Measurements from ENCODE around the gene KCTD14.
"Not testable (repeated sequence)": the region's sequence is repeated elsewhere in the genome, so short reads cannot be mapped to it uniquely, and the experiment has no call there.

The KCTD14 gene

DNA sequence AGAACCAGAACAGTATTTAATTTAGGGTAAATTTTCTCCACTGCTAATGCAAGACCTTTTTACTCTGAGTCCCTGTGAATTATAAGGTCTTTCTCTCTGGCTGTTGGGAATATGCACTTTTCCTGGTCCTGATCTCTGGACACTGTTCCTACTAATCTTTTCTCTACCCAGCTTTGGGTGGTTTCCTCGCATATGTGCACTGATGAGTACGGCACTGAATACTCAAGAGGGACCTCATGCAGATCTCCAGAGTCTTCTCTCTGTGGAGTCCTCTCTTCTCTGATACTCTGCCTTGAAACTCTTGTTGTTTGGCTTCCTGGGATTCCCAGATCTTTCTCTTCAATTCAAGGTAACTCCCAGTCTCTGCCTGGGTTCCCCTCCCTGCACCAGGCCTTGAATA is 14.0 kb downstream of the KCTD14 start:
- Histone ChIP-seq H3K27ac (ENCODE audit: low read depth, low read length) (no peak overlapping the region), H3K9ac (ENCODE audit: low read length) (no peak overlapping the region), H3K4me1 (ENCODE audit: control insufficient read depth, insufficient read depth, low read length) (no peaks in the 10 kb centered on the region), H3K36me3 (ENCODE audit: control insufficient read depth, insufficient read depth, low read length) (no peaks in the 10 kb centered on the region), H3K27me3 (ENCODE audit: control insufficient read depth, insufficient read depth, low read length) (no peaks in the 10 kb centered on the region), H3K4me3 (ENCODE audit: low read length) (no peak overlapping the region)

DNA sequence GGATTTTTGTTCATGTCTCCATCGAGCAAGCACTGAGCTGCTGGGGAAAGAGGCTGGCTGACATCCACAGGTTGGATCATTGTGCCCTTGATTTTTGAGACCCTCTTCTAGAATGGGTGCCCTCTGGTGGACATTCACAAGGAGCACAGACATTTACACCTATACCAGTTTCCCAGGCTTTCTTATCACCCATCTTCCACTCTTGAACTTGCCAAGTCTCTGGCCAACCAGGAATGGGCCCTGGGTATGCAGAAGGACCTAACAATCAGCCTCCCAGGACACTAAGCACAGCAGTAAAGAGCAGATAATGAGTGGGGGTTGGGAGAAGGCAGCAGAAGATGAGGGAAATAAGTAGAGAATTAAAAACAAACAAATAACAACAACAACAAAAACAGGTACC is 22.9 kb downstream of the KCTD14 start:
- Histone ChIP-seq H3K27me3 (ENCODE audit: control insufficient read depth, insufficient read depth, low read length) (no peaks in the 10 kb centered on the region), H3K4me3 (ENCODE audit: low read length) (no peak overlapping the region), H3K36me3 (ENCODE audit: control insufficient read depth, insufficient read depth, low read length) (no peaks in the 10 kb centered on the region), H3K9ac (ENCODE audit: low read length) (no peak overlapping the region), H3K27ac (ENCODE audit: low read depth, low read length) (no peak overlapping the region), H3K4me1 (ENCODE audit: control insufficient read depth, insufficient read depth, low read length) (no peaks in the 10 kb centered on the region)

DNA sequence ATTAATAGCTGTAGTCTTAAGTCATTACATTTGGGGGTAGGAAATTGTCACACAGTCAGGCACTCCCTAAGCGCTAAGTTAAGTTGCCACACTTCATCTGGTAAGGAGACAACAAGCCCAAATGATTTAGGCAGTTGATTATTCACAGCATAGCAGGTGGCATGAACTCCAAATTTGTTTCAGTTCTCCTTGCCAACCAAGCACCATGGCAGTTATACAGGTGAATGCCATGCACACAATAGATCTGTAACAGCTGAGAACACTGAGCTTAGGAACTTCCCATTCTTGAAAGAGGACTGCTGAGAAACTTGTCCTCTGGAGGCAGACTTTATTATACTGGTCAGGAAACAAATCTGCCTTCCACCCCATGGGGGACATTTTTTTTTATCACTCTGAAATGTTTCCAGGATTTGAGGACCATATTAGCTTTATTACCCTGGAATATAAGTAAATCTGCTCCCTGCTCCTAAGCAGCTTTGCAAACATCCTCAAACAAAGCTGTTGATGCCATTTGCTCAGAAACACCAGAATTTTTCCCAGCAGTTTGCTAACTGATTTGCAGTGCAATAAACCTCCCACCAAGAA is 23.5 kb downstream of the KCTD14 start:
- no peaks in the 10 kb centered on the region for H3K4me1 ChIP-seq (ENCODE audit: control insufficient read depth, insufficient read depth, low read length)
- no peaks in the 10 kb centered on the region for H3K36me3 ChIP-seq (ENCODE audit: control insufficient read depth, insufficient read depth, low read length)
- no peak overlapping the region for H3K27ac ChIP-seq (ENCODE audit: low read depth, low read length)
- H3K27me3 ChIP-seq (ENCODE audit: control insufficient read depth, insufficient read depth, low read length), result no peaks in the 10 kb centered on the region
- no peak overlapping the region for H3K4me3 ChIP-seq (ENCODE audit: low read length)
- no peak overlapping the region for H3K9ac ChIP-seq (ENCODE audit: low read length)

DNA sequence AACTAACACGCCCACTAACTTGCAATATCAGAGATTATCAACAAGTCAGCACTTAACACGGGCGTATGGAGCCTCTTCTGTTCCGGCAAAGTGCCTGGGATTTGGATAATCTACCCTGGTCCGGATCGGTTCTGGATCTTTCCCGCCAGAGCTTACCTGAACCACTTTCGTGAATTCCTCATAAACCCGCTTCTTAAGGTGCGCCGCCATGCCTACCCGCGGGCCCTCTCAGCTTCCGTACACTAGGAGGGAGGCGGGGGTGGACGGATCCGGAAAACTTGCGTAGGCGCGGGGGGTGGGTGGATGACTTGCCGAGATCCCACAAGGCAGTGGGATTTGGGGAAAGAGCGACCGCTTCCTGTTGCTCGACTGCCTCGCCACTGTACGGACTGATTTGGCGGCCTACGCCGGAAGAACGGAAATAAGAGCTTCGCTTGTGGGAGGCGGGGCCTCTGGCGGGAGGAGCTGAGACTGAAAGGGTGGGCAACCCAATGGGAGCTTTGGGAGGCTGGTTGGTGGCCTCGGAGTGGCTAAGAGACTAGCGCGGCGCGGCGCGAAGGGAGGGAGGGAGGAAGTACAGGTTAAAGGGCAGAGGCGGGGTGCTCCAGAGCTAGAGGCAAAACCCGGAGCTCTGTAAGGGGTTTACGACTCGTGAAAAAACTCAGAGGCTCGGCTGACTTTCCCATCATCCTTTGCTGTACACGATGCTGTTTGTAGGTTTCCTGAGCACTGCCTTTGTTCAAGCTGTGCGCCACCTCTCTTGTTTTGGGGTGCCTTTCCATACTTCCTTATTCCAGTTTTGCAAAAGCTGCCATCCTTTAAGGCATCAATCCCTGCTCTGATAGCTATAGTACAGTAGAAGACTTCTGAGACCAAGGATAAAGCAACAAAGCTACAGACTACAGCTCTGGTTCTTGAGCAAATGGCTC is 28.4 kb downstream of the KCTD14 start, which contains the start of gene INTS4:
INTS4 (minus strand) TSS at position 235 of the 929 bp plus-strand sequence; CDS start at position 210, 25 bp downstream.
- Histone ChIP-seq H3K9ac (ENCODE audit: low read length) (peak within 1 kb of the TSS; percentile 20), H3K27me3 (ENCODE audit: control insufficient read depth, insufficient read depth, low read length) (no peaks in the 10 kb centered on the region), H3K4me3 (ENCODE audit: low read length) (peak within 1 kb of the TSS; percentile 66), H3K27ac (ENCODE audit: low read depth, low read length) (peak within 1 kb of the TSS; percentile 90), H3K4me1 (ENCODE audit: control insufficient read depth, insufficient read depth, low read length) (peaks cover 6% of the 10 kb centered on the region), H3K36me3 (ENCODE audit: control insufficient read depth, insufficient read depth, low read length) (peaks cover 2% of the 10 kb centered on the region)

DNA sequence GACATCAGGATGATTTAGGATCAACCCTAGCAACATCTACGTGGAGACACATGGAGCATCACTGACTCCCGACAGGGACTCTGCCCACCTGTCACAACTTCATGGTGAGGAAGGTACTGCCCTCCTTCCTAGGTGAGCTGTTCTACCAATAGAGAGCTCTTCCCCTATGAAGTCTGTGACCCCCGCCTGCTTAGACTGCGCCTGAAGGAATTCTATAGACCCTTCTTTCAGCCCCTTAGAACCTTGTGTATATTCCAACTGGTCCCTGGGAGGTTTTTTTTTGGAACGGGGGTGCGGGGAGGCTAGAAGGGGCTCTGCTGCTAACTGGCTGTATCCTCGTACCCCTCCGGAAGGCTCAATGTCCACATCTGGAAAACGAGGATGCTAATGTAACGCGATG is 29.2 kb downstream of the KCTD14 start:
- peak overlapping the region; percentile 41 for H3K27ac ChIP-seq (ENCODE audit: low read depth, low read length)
- H3K9ac ChIP-seq (ENCODE audit: low read length), result peak overlapping the region; percentile 20
- H3K4me3 ChIP-seq (ENCODE audit: low read length), result peak overlapping the region; percentile 66
- peaks cover 2% of the 10 kb centered on the region for H3K36me3 ChIP-seq (ENCODE audit: control insufficient read depth, insufficient read depth, low read length)
- no peaks in the 10 kb centered on the region for H3K27me3 ChIP-seq (ENCODE audit: control insufficient read depth, insufficient read depth, low read length)
- H3K4me1 ChIP-seq (ENCODE audit: control insufficient read depth, insufficient read depth, low read length), result peaks cover 6% of the 10 kb centered on the region

DNA sequence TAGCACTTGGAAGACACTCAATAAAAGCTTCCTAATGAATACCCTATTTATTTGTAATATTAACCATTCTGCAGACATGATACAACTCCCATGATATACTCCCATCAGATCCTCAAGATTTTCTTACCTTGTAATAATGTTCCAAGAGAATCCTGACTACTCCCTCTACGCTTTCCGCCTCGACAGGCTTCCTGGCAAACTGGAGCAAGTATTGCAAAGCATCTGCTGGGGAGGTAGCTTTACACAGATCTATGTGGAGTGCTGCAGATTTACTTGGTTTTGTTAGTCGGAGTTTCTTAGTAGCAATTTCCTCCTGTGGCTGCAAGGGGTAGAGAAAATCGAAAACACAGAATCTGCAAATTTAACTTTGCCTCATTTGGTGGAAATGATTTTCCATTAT is 32.1 kb downstream of the KCTD14 start:
- H3K27ac ChIP-seq (ENCODE audit: low read depth, low read length), result no peak overlapping the region
- H3K4me3 ChIP-seq (ENCODE audit: low read length), result no peak overlapping the region
- no peaks in the 10 kb centered on the region for H3K27me3 ChIP-seq (ENCODE audit: control insufficient read depth, insufficient read depth, low read length)
- no peak overlapping the region for H3K9ac ChIP-seq (ENCODE audit: low read length)
- H3K36me3 ChIP-seq (ENCODE audit: control insufficient read depth, insufficient read depth, low read length), result peaks cover 4% of the 10 kb centered on the region
- peaks cover 6% of the 10 kb centered on the region for H3K4me1 ChIP-seq (ENCODE audit: control insufficient read depth, insufficient read depth, low read length)

DNA sequence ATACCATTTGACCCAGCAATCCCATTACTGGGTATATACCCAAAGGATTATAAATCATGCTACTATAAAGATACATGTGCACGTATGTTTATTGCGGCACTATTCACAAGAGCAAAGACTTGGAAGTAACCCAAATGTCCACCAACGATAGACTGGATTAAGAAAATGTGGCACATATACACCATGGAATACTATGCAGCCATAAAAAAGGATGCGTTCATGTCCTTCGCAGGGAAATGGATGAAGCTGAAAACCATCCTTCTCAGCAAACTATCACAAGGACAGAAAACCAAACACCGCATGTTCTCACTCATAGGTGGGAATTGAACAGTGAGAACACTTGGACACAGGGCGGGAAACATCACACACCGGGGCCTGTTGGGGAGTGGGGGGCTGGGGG is 36.6 kb downstream of the KCTD14 start:
- H3K9ac ChIP-seq (ENCODE audit: low read length); H3K27ac ChIP-seq (ENCODE audit: low read depth, low read length); H3K27me3 ChIP-seq (ENCODE audit: control insufficient read depth, insufficient read depth, low read length); H3K4me3 ChIP-seq (ENCODE audit: low read length); H3K4me1 ChIP-seq (ENCODE audit: control insufficient read depth, insufficient read depth, low read length); H3K36me3 ChIP-seq (ENCODE audit: control insufficient read depth, insufficient read depth, low read length): not testable (repeated sequence)

DNA sequence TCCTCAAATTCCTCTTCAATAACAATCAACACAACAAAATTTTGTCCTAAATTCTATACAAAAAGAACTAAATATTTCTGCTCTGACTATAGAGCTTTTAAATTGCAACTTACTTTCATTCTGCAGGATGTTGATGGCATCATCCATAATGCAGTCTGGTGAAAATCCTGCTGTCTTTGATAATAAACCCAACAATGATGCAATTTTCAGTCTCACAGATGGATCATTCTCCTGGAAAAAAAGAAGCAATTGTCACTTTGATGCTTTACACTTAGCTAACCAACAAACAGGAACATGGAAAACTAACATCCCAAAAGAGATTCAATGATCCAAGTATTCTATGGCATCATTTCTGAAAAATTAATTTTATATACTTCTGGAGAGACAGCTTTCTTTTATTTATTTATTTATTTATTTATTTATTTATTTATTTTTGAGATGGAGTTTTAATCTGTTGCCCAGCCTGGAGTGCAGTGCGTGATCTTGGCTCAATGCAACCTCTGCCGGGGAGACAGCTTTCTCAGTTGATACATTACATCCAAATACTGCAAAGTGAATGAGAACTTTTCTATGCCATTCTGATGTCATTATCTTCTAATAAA is 41.6 kb downstream of the KCTD14 start:
- Histone ChIP-seq H3K4me1 (ENCODE audit: control insufficient read depth, insufficient read depth, low read length) (no peaks in the 10 kb centered on the region), H3K9ac (ENCODE audit: low read length) (no peak overlapping the region), H3K36me3 (ENCODE audit: control insufficient read depth, insufficient read depth, low read length) (peaks cover 3% of the 10 kb centered on the region), H3K4me3 (ENCODE audit: low read length) (no peak overlapping the region), H3K27ac (ENCODE audit: low read depth, low read length) (no peak overlapping the region), H3K27me3 (ENCODE audit: control insufficient read depth, insufficient read depth, low read length) (no peaks in the 10 kb centered on the region)

DNA sequence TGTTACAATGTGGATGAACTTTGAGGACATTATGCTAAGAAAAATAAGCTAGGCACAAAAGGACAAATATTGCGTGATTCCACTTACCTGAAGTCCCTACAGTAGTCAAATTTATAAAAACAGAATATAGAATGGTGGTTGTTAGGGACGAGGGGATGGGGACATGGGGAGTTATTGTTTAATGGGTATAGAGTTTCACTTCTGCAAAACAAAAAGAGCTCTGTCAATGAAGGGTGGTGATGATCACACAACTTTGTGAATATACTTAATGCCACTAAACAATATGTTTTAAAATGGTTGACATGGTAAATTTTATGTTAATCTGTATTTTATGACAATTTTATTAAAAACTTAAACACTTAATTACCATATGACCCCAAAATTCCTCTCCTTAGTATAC is 54.7 kb downstream of the KCTD14 start:
- Histone ChIP-seq H3K4me3 (ENCODE audit: low read length) (no peak overlapping the region), H3K4me1 (ENCODE audit: control insufficient read depth, insufficient read depth, low read length) (no peaks in the 10 kb centered on the region), H3K9ac (ENCODE audit: low read length) (no peak overlapping the region), H3K36me3 (ENCODE audit: control insufficient read depth, insufficient read depth, low read length) (no peaks in the 10 kb centered on the region), H3K27me3 (ENCODE audit: control insufficient read depth, insufficient read depth, low read length) (no peaks in the 10 kb centered on the region), H3K27ac (ENCODE audit: low read depth, low read length) (no peak overlapping the region)

DNA sequence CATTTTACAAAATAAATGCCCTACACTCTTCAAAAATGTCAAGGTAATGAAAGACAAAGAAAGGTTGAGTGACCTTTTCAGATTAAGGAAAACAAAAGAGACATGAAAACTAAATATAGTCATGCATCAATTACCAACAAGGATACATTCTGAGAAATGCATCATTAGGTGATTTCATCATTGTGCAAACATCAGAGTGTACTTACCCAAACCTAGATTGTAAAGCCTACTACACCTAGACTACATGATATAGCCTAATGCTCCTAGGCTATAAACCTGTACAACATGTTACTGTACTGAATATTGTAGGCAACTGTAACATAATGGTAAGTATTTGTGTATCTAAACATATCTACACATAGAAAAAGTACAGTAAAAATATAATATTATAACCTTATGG is 55.3 kb downstream of the KCTD14 start:
- H3K4me3 ChIP-seq (ENCODE audit: low read length), result no peak overlapping the region
- no peak overlapping the region for H3K9ac ChIP-seq (ENCODE audit: low read length)
- no peaks in the 10 kb centered on the region for H3K4me1 ChIP-seq (ENCODE audit: control insufficient read depth, insufficient read depth, low read length)
- no peaks in the 10 kb centered on the region for H3K27me3 ChIP-seq (ENCODE audit: control insufficient read depth, insufficient read depth, low read length)
- no peaks in the 10 kb centered on the region for H3K36me3 ChIP-seq (ENCODE audit: control insufficient read depth, insufficient read depth, low read length)
- H3K27ac ChIP-seq (ENCODE audit: low read depth, low read length), result no peak overlapping the region

DNA sequence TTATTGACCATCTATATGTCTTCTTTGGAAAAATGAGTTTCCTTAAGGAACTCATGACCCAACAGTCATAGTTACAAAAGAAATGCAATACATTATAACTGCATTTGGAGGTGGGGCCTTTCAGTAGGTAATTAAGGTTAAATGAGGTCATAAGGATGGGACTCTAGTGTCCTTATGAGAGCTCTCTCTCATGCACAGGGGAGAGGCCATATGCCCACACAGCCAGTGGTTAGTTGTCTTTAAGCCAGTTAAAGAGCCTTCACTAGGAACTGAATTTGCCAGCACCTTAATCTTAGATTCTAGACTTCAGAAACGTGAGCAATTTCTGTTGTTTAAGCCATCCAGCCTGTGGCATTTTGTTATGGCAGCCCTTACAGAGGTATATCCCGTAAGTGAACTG is 56.0 kb downstream of the KCTD14 start:
- Histone ChIP-seq H3K9ac (ENCODE audit: low read length) (no peak overlapping the region), H3K27me3 (ENCODE audit: control insufficient read depth, insufficient read depth, low read length) (no peaks in the 10 kb centered on the region), H3K36me3 (ENCODE audit: control insufficient read depth, insufficient read depth, low read length) (no peaks in the 10 kb centered on the region), H3K4me1 (ENCODE audit: control insufficient read depth, insufficient read depth, low read length) (no peaks in the 10 kb centered on the region), H3K4me3 (ENCODE audit: low read length) (no peak overlapping the region), H3K27ac (ENCODE audit: low read depth, low read length) (no peak overlapping the region)

DNA sequence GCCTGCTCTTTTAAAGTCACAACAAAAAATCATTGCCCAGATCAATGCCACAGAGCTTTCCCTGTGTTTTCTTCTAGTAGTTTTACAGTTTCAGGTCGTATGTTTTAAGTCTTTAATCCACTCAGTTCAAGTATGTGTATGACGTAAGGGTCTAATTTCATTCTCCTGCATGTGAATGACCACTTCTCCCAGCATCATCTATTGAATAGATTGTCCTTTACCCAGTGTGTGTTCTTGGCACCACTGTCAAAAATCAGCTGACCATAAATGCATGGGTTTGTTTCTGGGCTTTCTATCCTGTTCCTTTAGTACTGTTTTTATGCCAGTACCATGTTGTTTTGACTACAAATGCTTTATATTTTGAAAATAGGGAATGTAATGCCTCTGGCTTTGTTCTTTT is 56.7 kb downstream of the KCTD14 start:
- no peak overlapping the region for H3K4me3 ChIP-seq (ENCODE audit: low read length)
- H3K36me3 ChIP-seq (ENCODE audit: control insufficient read depth, insufficient read depth, low read length), result no peaks in the 10 kb centered on the region
- no peaks in the 10 kb centered on the region for H3K4me1 ChIP-seq (ENCODE audit: control insufficient read depth, insufficient read depth, low read length)
- H3K9ac ChIP-seq (ENCODE audit: low read length), result no peak overlapping the region
- H3K27me3 ChIP-seq (ENCODE audit: control insufficient read depth, insufficient read depth, low read length), result no peaks in the 10 kb centered on the region
- no peak overlapping the region for H3K27ac ChIP-seq (ENCODE audit: low read depth, low read length)

All from rectal smooth muscle tissue (tissue), 1 donor.